Osteocyte (in vitro differentiated cells): ENCODE measurements around the gene RPS19BP1. TPM values are rescaled to one million over a fixed set of nuclear protein-coding genes. Genes with fewer than 3 reads are reported as not detected.

Source experiments
- DNase-seq: peaks from one replicate; pipeline ENCODE4 v3.0.0; 2021; ENCODE audit warnings: mixed read lengths; ENCODE audit not compliant: unreplicated experiment; ENCODE audit errors: extremely low spot score
- H3K27ac Mint-ChIP-seq: one replicate; pipeline ENCODE4 v1.8.0; 2021; ENCODE audit warnings: mild to moderate bottlenecking, mixed read lengths; ENCODE audit not compliant: unreplicated experiment
- H3K27me3 Mint-ChIP-seq: one replicate; pipeline ENCODE4 v1.8.0; 2021; ENCODE audit warnings: mixed read lengths; ENCODE audit not compliant: unreplicated experiment
- H3K36me3 Mint-ChIP-seq: one replicate; pipeline ENCODE4 v1.8.0; 2021; ENCODE audit warnings: mixed read lengths; ENCODE audit not compliant: unreplicated experiment
- H3K4me1 Mint-ChIP-seq: one replicate; pipeline ENCODE4 v1.8.0; 2021; ENCODE audit warnings: mixed read lengths; ENCODE audit not compliant: unreplicated experiment
- H3K4me3 Mint-ChIP-seq: one replicate; pipeline ENCODE4 v1.8.0; 2021; ENCODE audit warnings: mild to moderate bottlenecking, moderate library complexity, mixed read lengths; ENCODE audit not compliant: unreplicated experiment
- H3K9me3 Mint-ChIP-seq: one replicate; pipeline ENCODE4 v1.8.0; 2021; ENCODE audit warnings: mixed read lengths; ENCODE audit not compliant: unreplicated experiment
- CTCF ChIP-seq: fragments of 200-600 bp; sonication (generic); IDR thresholded peaks from 2 replicates; pipeline ENCODE4 v1.5.0; 2021; ENCODE audit warnings: antibody characterized with exemption, mild to moderate bottlenecking, moderate library complexity
- total RNA-seq: library from RNA; stranded (reverse); gene quantifications from 2 replicates; pipeline ENCODE4 v1.2.1, GENCODE V29; 2021

Gene RPS19BP1
- total RNA-seq, 1 donor from 2014 or later = 53.1 TPM

GRCh38 chr22:39570665-39571064 lies 38.1 kb upstream of the RPS19BP1 start, which contains the start of gene CACNA1I:
Gene CACNA1I (plus strand): TSS chr22:39570753. CDS start chr22:39570753, 0 bp downstream.
- DNase-seq = no peak
- Mint-ChIP-seq H3K4me1 (peaks cover 9% of the 10 kb centered on the region), H3K27ac (no peak within 1 kb of the TSS), H3K27me3 (peaks cover 8% of the 10 kb centered on the region), H3K4me3 (no peak within 1 kb of the TSS), H3K36me3 (no peaks in the 10 kb centered on the region), H3K9me3 (no peaks in the 10 kb centered on the region)
- no peak for TF ChIP-seq CTCF

GRCh38 chr22:39570226-39570625 lies 37.7 kb upstream of the RPS19BP1 start:
- Mint-ChIP-seq H3K27me3 (peaks cover 8% of the 10 kb centered on the region), H3K36me3 (no peaks in the 10 kb centered on the region), H3K27ac (no peak overlapping the region), H3K4me3 (no peak overlapping the region), H3K9me3 (no peaks in the 10 kb centered on the region), H3K4me1 (peaks cover 9% of the 10 kb centered on the region)
- no peak for DNase-seq
- TF ChIP-seq CTCF = no peak

- no peaks in the 10 kb centered on the region for H3K36me3 Mint-ChIP-seq
- no peak overlapping the region for H3K27ac Mint-ChIP-seq
- DNase-seq = no peak
- H3K4me1 Mint-ChIP-seq = no peaks in the 10 kb centered on the region
- no peak for TF ChIP-seq CTCF
- H3K27me3 Mint-ChIP-seq = peaks cover 8% of the 10 kb centered on the region
- H3K9me3 Mint-ChIP-seq = no peaks in the 10 kb centered on the region
- no peak overlapping the region for H3K4me3 Mint-ChIP-seq
These were observed 36.5 kb upstream of the RPS19BP1 start for GRCh38 chr22:39569066-39569465.

GRCh38 chr22:39568278-39568981 lies 35.9 kb upstream of the RPS19BP1 start:
- H3K4me1 Mint-ChIP-seq = no peaks in the 10 kb centered on the region
- TF ChIP-seq CTCF = no peak
- H3K9me3 Mint-ChIP-seq = no peaks in the 10 kb centered on the region
- peaks cover 8% of the 10 kb centered on the region for H3K27me3 Mint-ChIP-seq
- DNase-seq = no peak
- no peaks in the 10 kb centered on the region for H3K36me3 Mint-ChIP-seq
- no peak overlapping the region for H3K27ac Mint-ChIP-seq
- H3K4me3 Mint-ChIP-seq = no peak overlapping the region

- no peak for TF ChIP-seq CTCF
- H3K4me3 Mint-ChIP-seq = no peak overlapping the region
These were observed 34.8 kb upstream of the RPS19BP1 start for GRCh38 chr22:39567135-39567946.

More at GRCh38 chr22:39567135-39567946, 34.8 kb upstream of the RPS19BP1 start:
- no peak for DNase-seq
- no peak overlapping the region for H3K27ac Mint-ChIP-seq
- H3K9me3 Mint-ChIP-seq = no peaks in the 10 kb centered on the region
- H3K4me1 Mint-ChIP-seq = no peaks in the 10 kb centered on the region
- no peaks in the 10 kb centered on the region for H3K36me3 Mint-ChIP-seq
- peaks cover 8% of the 10 kb centered on the region for H3K27me3 Mint-ChIP-seq
